HL-60 (cell line): ENCODE data around the gene RBMS3.
"Not testable (repeated sequence)": the region's sequence is repeated elsewhere in the genome, so short reads cannot be mapped to it uniquely, and the experiment has no call there.

Experiments
- DNase-seq, 2 experiments: peaks; one replicate each; pipeline ENCODE4 v3.0.0-alpha.2; 2010 to 2020; ENCODE audit warnings: low read depth in 1 of 2, low spot score in 1 of 2
- H3K27ac ChIP-seq: fragments of 250-450 bp; sonication (Bioruptor Pico); replicated peaks from 2 replicates; pipeline ENCODE4 v1.5.1; 2020; ENCODE audit warnings: mild to moderate bottlenecking, moderate library complexity
- H3K27me3 ChIP-seq: fragments of 250-450 bp; sonication (Bioruptor Pico); 2 replicates; pipeline ENCODE4 v1.5.1; 2021; ENCODE audit warnings: mild to moderate bottlenecking, moderate library complexity; ENCODE audit not compliant: insufficient read depth, poor library complexity, severe bottlenecking
- H3K4me3 ChIP-seq: replicated peaks from 2 replicates; pipeline ENCODE4 v1.5.1; 2011; ENCODE audit warnings: mild to moderate bottlenecking, control low read depth, low read length; ENCODE audit not compliant: insufficient read depth
- CTCF ChIP-seq: IDR thresholded peaks from one replicate; pipeline ENCODE4 v1.5.1; 2011; ENCODE audit warnings: low read length, control low read depth, inconsistent platforms; ENCODE audit not compliant: insufficient read depth
- GABPA ChIP-seq: IDR thresholded peaks from 2 replicates; pipeline ENCODE4 v1.6.1; 2012; ENCODE audit warnings: low read depth
- POLR2AphosphoS5 ChIP-seq: IDR thresholded peaks from 2 replicates; pipeline ENCODE4 v1.6.1; 2012; ENCODE audit warnings: low read depth
- SPI1 ChIP-seq: IDR thresholded peaks from 2 replicates; pipeline ENCODE4 v1.6.1; 2012; ENCODE audit warnings: low read depth, mild to moderate bottlenecking, borderline replicate concordance
- TF ChIP-seq, protein P1 (sequence below): IDR thresholded peaks from 2 replicates; pipeline ENCODE4 v1.6.1; 2012; ENCODE audit warnings: low read depth; ENCODE audit not compliant: insufficient replicate concordance

The RBMS3 gene

DNA sequence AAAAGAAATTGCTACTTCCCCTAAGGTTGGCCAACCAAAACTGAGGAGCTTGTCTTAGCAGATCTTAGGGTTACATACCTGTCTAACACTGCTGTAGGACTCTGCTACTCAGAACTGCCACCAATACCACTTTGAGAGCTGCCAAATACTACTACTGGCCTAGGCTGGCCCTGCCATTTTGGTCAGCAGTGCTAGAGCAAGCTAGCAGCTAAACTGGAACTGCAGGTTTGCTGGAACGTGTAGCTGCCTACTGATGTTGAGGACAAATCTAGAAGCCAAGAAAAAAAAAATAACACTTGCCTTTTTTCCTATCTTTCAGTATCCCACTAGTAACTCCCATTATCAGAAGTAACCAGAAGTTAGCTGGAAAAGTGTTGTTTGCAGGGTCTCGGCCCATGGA lies 387.4 kb downstream of the RBMS3 start:
- TF ChIP-seq CTCF (no peak), GABPA (no peak), SPI1 (no peak), POLR2AphosphoS5 (no peak)
- TF ChIP-seq, protein P1, sequence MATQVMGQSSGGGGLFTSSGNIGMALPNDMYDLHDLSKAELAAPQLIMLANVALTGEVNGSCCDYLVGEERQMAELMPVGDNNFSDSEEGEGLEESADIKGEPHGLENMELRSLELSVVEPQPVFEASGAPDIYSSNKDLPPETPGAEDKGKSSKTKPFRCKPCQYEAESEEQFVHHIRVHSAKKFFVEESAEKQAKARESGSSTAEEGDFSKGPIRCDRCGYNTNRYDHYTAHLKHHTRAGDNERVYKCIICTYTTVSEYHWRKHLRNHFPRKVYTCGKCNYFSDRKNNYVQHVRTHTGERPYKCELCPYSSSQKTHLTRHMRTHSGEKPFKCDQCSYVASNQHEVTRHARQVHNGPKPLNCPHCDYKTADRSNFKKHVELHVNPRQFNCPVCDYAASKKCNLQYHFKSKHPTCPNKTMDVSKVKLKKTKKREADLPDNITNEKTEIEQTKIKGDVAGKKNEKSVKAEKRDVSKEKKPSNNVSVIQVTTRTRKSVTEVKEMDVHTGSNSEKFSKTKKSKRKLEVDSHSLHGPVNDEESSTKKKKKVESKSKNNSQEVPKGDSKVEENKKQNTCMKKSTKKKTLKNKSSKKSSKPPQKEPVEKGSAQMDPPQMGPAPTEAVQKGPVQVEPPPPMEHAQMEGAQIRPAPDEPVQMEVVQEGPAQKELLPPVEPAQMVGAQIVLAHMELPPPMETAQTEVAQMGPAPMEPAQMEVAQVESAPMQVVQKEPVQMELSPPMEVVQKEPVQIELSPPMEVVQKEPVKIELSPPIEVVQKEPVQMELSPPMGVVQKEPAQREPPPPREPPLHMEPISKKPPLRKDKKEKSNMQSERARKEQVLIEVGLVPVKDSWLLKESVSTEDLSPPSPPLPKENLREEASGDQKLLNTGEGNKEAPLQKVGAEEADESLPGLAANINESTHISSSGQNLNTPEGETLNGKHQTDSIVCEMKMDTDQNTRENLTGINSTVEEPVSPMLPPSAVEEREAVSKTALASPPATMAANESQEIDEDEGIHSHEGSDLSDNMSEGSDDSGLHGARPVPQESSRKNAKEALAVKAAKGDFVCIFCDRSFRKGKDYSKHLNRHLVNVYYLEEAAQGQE, result no peak
- DNase-seq, result no peak
- no peak overlapping the region for H3K4me3 ChIP-seq
- H3K27ac ChIP-seq, result no peak overlapping the region
- no peaks in the 10 kb centered on the region for H3K27me3 ChIP-seq

DNA sequence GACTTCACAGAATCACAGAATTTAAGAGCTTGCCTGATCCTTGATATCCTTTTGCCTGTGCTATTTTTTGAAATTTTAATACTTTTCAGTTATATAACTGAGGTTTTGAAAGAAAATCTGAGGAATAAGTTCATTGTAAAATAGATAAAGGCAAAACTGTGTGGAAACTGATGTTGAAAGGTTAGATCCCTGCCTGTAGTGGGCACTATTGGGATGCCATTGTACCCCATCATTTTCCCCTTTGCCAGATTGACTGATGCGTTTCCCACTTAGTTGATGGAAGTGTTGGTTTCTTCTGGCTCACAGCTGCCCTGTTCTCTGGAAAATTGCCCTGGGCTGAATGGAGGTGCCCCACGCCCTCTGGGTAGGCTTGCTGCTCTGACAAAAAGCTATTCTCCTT lies 387.9 kb downstream of the RBMS3 start:
- no peaks in the 10 kb centered on the region for H3K27me3 ChIP-seq
- DNase-seq, result no peak
- H3K27ac ChIP-seq, result no peak overlapping the region
- no peak overlapping the region for H3K4me3 ChIP-seq
- TF ChIP-seq CTCF (no peak), GABPA (no peak), POLR2AphosphoS5 (no peak), SPI1 (no peak)
- TF ChIP-seq, protein P1, result no peak

GRCh38 chr3:29670476-29670875 lies 389.6 kb downstream of the RBMS3 start:
- not testable (repeated sequence) for H3K27me3 ChIP-seq

DNA sequence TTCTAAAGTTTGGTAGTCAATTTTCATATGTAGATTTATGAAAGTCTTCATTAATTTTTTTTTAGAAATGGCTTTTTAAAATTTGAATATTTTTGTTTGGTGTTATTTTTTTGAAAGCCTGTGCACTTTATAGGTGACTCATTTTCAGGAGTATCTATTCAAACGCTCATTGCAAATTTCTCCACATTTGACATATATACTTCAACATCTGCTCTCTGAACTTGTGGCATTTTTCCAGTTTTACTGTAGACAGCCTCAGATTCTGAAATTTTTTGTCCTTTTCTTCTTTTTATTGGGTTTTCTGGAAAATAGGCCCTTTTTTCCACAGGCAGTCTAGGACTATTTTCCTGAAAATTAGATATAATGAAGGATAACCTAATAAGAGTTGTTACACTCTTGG lies 396.6 kb downstream of the RBMS3 start:
- H3K27ac ChIP-seq, result no peak overlapping the region
- no peak for DNase-seq
- no peaks in the 10 kb centered on the region for H3K27me3 ChIP-seq
- H3K4me3 ChIP-seq, result no peak overlapping the region
- no peak for TF ChIP-seq GABPA
- no peak for TF ChIP-seq SPI1

More at GRCh38 chr3:29670476-29670875, 389.6 kb downstream of the RBMS3 start:
- not testable (repeated sequence) for DNase-seq, H3K27ac ChIP-seq, H3K4me3 ChIP-seq

GRCh38 chr3:29679944-29680343 lies 399.1 kb downstream of the RBMS3 start:
- H3K4me3 ChIP-seq, result no peak overlapping the region
- H3K27me3 ChIP-seq, result no peaks in the 10 kb centered on the region
- no peak for DNase-seq
- no peak overlapping the region for H3K27ac ChIP-seq
- TF ChIP-seq, protein P1, result no peak
- TF ChIP-seq SPI1 (no peak), CTCF (no peak), POLR2AphosphoS5 (no peak), GABPA (no peak)
